ENCODE measurements around the gene MRPS22. TPM values are rescaled to one million over a fixed set of nuclear protein-coding genes. Genes with fewer than 3 reads are reported as not detected.

The MRPS22 gene
- total RNA-seq, 4 donors from 2014 or later: 40.1 to 60.9 (median 48.6) TPM

GRCh38 chr3:139311557-139311956, 32.3 kb upstream of the MRPS22 start:
- Histone ChIP-seq H3K27me3 (no peaks in the 10 kb centered on the region), H3K4me1 (no peaks in the 10 kb centered on the region), H3K9me3 (no peaks in the 10 kb centered on the region), H3K36me3 (no peaks in the 10 kb centered on the region), H3K4me3 (replicated peaks in 1 of 3) (no peak overlapping the region), H3K27ac (no peak overlapping the region)
- TF ChIP-seq CTCF (IDR thresholded peaks at IDR 0.05) (no peak), POLR2A (IDR thresholded peaks at IDR 0.05) (no peak)
- DNase-seq: no peak
- WGBS, 2 donors: 75 to 81% methylated on average over 1 of the region's 1 CpG
- intact Hi-C loops (cut with DNase I): no loop called here

DNA sequence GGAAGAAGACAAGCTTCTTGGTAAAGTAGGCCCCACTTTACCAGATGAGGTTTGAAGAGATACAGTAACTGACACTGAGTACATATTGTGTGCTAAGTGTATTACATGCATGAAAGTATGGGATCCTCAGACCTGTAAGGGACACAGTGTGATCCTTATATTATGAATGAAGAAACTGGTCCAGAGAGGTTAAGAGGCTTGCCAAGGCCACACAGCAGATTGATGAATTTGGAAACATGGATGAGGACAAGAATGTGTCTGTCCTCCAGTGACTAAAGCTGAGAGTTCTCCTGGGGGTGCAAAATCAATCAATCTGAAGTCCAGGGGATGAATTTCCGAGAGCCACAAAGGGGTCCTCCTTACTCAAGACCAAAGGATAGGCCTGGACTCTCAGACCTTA, 31.4 kb upstream of the MRPS22 start:
- Histone ChIP-seq H3K27ac (no peak overlapping the region), H3K27me3 (no peaks in the 10 kb centered on the region), H3K4me3 (replicated peaks in 1 of 3) (no peak overlapping the region), H3K36me3 (no peaks in the 10 kb centered on the region), H3K4me1 (no peaks in the 10 kb centered on the region), H3K9me3 (no peaks in the 10 kb centered on the region)
- WGBS, 2 donors: 94 to 100% methylated on average over 1 of the region's 1 CpG
- intact Hi-C loops (cut with DNase I): no loop called here
- no peak for TF ChIP-seq CTCF (IDR thresholded peaks at IDR 0.05)
- no peak for TF ChIP-seq POLR2A (IDR thresholded peaks at IDR 0.05)
- no peak for DNase-seq

- intact Hi-C loops (cut with DNase I): no loop called here
- 74 to 92% methylated on average over 2 of the region's 2 CpGs for WGBS, 2 donors
- H3K27me3 ChIP-seq: no peaks in the 10 kb centered on the region
- H3K4me3 ChIP-seq (replicated peaks in 1 of 3): no peak overlapping the region
- no peak for DNase-seq
- H3K36me3 ChIP-seq: no peaks in the 10 kb centered on the region
- no peaks in the 10 kb centered on the region for H3K9me3 ChIP-seq
- H3K27ac ChIP-seq: no peak overlapping the region
- TF ChIP-seq CTCF (IDR thresholded peaks at IDR 0.05) (no peak), POLR2A (IDR thresholded peaks at IDR 0.05) (no peak)
- H3K4me1 ChIP-seq: no peaks in the 10 kb centered on the region
Measured at GRCh38 chr3:139312959-139313358, 30.9 kb upstream of the MRPS22 start.

DNA sequence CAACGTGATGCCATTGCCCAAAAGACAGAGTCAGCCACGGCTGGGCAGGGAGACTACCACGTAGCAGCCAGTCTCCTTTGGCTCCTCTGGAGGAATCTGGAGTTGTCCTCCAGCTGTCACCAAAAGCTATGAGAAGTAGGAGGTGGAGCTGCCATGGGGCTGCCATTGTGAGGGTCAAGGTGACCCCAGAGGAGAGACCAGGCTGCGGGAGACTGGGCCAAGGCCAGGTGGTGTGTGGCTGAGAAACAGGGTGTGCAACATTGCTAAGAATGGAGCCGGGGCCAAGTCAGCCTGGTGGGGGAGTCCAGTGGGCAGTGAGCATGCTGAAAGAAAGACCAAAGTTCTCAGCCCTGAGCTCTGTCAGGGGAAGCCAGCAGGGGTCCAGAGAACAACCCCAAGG, 29.9 kb upstream of the MRPS22 start:
- intact Hi-C loops (cut with DNase I): no loop called here
- no peaks in the 10 kb centered on the region for H3K36me3 ChIP-seq
- 76 to 90% methylated on average over 5 of the region's 5 CpGs for WGBS, 2 donors
- no peaks in the 10 kb centered on the region for H3K4me1 ChIP-seq
- no peak for TF ChIP-seq POLR2A (IDR thresholded peaks at IDR 0.05)
- TF ChIP-seq CTCF (IDR thresholded peaks at IDR 0.05): no peak
- no peaks in the 10 kb centered on the region for H3K27me3 ChIP-seq
- no peaks in the 10 kb centered on the region for H3K9me3 ChIP-seq
- no peak for DNase-seq
- H3K4me3 ChIP-seq (replicated peaks in 1 of 3): no peak overlapping the region
- H3K27ac ChIP-seq: no peak overlapping the region

DNA sequence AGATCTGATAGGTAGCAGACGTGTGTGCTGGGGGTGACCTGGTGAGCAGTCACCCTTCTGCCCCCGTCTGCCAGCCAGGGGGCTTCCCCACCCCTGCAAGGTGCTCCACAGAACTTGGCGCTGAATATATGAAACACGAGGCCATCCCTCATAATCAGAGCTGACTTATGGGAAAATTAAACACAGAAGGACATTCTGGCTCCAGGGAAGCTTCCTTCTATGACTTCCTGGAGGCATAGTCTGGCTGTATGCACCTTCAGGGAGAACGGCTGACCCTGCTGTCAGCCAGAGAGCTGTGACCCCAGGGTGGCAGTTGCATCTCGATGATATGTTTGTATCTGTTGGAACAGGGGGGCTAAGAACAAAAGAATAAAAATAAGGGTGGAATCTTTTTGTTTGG, 26.6 kb upstream of the MRPS22 start:
- no peaks in the 10 kb centered on the region for H3K4me1 ChIP-seq
- no peak overlapping the region for H3K27ac ChIP-seq
- DNase-seq: no peak
- no peak overlapping the region for H3K4me3 ChIP-seq (replicated peaks in 1 of 3)
- H3K9me3 ChIP-seq: no peaks in the 10 kb centered on the region
- intact Hi-C loops (cut with DNase I): no loop called here
- no peaks in the 10 kb centered on the region for H3K27me3 ChIP-seq
- H3K36me3 ChIP-seq: no peaks in the 10 kb centered on the region
- WGBS, 2 donors: 64 to 72% methylated on average over 6 of the region's 6 CpGs
- no peak for TF ChIP-seq POLR2A (IDR thresholded peaks at IDR 0.05)

All from thyroid gland (tissue), 4 donors.